GM12892 (cell line): ENCODE results near the gene BBS4.

ENCODE experiments used
- POLR2A ChIP-seq: IDR thresholded peaks from 2 replicates; pipeline ENCODE4 v1.6.1; 2011; ENCODE audit warnings: low read depth, low read length, control low read depth
- POLR2AphosphoS5 ChIP-seq: IDR thresholded peaks from 2 replicates; pipeline ENCODE4 v1.6.1; 2011; ENCODE audit warnings: low read depth, low read length, control low read depth
- TAF1 ChIP-seq: IDR thresholded peaks from 2 replicates; pipeline ENCODE4 v1.6.1; 2011; ENCODE audit warnings: low read depth, mild to moderate bottlenecking, control low read depth, low read length, borderline replicate concordance

DNA sequence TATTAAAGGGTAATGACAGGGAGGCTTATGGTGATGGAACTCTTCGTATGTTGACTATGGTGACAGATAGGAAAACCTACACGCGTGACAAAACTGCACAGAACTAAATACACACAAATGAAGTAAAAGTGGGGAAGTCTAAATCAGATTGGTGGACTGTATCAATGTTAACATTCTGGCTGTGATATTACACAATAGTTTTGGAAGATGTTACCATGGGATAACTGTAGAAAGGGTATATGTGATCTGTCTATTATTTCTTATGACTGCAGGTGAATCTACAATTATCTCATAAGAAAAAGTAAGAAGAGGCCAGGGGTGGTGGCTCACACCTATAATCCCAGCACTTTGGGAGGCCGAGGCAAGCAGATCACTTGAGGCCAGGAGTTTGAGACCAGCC is 9.2 kb upstream of the BBS4 start:
- TF ChIP-seq POLR2A, result no peak
- TF ChIP-seq TAF1, result no peak
- TF ChIP-seq POLR2AphosphoS5, result no peak
